CD8-positive, alpha-beta memory T cell (primary cell): ENCODE results near the gene CRYBA2. TPM values are rescaled to one million over a fixed set of nuclear protein-coding genes. Genes with fewer than 3 reads are reported as not detected.

ENCODE experiments used
- CTCF ChIA-PET: fragments of 350-600 bp; sonication (Branson Sonifier 250); formaldehyde crosslinking; loops from one replicate; lab custom pipeline; 2021; ENCODE audit warnings: antibody characterized with exemption; lab: Charles Lee
- POLR2A ChIA-PET: fragments of 350-600 bp; sonication (Branson Sonifier 250); formaldehyde crosslinking; loops from one replicate; lab custom pipeline; 2021; ENCODE audit warnings: antibody characterized with exemption; lab: Charles Lee
- DNase-seq, 5 donors: peaks; one replicate each; pipeline versions ENCODE4 v3.0.0 to v3.0.0-alpha.2; 2020 to 2022; ENCODE audit warnings: mixed read lengths in 1 of 5
- H3K27ac ChIP-seq: one replicate; pipeline ENCODE4 v1.7.0; 2013; ENCODE audit warnings: low read depth, mild to moderate bottlenecking, low read length, moderate library complexity
- H3K27me3 ChIP-seq: 2 replicates; pipeline ENCODE4 v1.7.0; 2013; ENCODE audit warnings: low read length, mild to moderate bottlenecking; ENCODE audit not compliant: insufficient read depth, poor library complexity, severe bottlenecking
- H3K36me3 ChIP-seq: 2 replicates; pipeline ENCODE4 v1.7.0; 2013; ENCODE audit warnings: mild to moderate bottlenecking, low read length, moderate library complexity; ENCODE audit not compliant: insufficient read depth
- H3K4me1 ChIP-seq: 2 replicates; pipeline ENCODE4 v1.7.0; 2013; ENCODE audit warnings: mild to moderate bottlenecking, low read length, moderate library complexity; ENCODE audit not compliant: insufficient read depth
- H3K4me3 ChIP-seq: 2 replicates; pipeline ENCODE4 v1.7.0; 2013; ENCODE audit warnings: mild to moderate bottlenecking, low read length
- H3K9me3 ChIP-seq: 2 replicates; pipeline ENCODE4 v1.7.0; 2013; ENCODE audit warnings: mild to moderate bottlenecking, low read length
- H3K27ac Mint-ChIP-seq, 8 donors: one replicate each; pipeline ENCODE4 v1.8.0; 2020 to 2021; ENCODE audit warnings: mixed read lengths in 8 of 8, mild to moderate bottlenecking in 6 of 8, inconsistent platforms in 3 of 8, moderate library complexity in 3 of 8
- H3K27me3 Mint-ChIP-seq, 2 donors: one replicate each; pipeline ENCODE4 v1.8.0; 2020 to 2021; ENCODE audit warnings: mixed read lengths in 2 of 2, mild to moderate bottlenecking in 1 of 2, moderate library complexity in 1 of 2
- H3K36me3 Mint-ChIP-seq, 3 donors: one replicate each; pipeline ENCODE4 v1.8.0; 2020 to 2021; ENCODE audit warnings: mixed read lengths in 3 of 3, inconsistent platforms in 1 of 3, mild to moderate bottlenecking in 1 of 3
- H3K4me1 Mint-ChIP-seq, 3 donors: one replicate each; pipeline ENCODE4 v1.8.0; 2020 to 2021; ENCODE audit warnings: mixed read lengths in 3 of 3, inconsistent platforms in 1 of 3, mild to moderate bottlenecking in 1 of 3
- H3K4me3 Mint-ChIP-seq, 7 donors: one replicate each; pipeline ENCODE4 v1.8.0; 2020 to 2021; ENCODE audit warnings: mixed read lengths in 7 of 7, mild to moderate bottlenecking in 6 of 7, moderate library complexity in 4 of 7, inconsistent platforms in 2 of 7
- H3K9me3 Mint-ChIP-seq, 5 donors: one replicate each; pipeline ENCODE4 v1.8.0; 2020 to 2022; ENCODE audit warnings: mixed read lengths in 5 of 5, mild to moderate bottlenecking in 3 of 5, moderate library complexity in 2 of 5, inconsistent platforms in 1 of 5
- polyA plus RNA-seq: library from polyadenylated mRNA; unstranded; fragments of 300-500 nt; fragmentation: Illumina TruSeq; gene quantifications from one replicate; pipeline ENCODE4 v1.2.3, GENCODE V29; 2021
- total RNA-seq, 2 experiments: library from RNA; stranded (reverse); gene quantifications; one replicate each; pipeline ENCODE4 v1.2.3, GENCODE V29; 2021

CRYBA2 gene
- total and polyA plus RNA-seq, 3 experiments from 2014 or later = not detected

DNA sequence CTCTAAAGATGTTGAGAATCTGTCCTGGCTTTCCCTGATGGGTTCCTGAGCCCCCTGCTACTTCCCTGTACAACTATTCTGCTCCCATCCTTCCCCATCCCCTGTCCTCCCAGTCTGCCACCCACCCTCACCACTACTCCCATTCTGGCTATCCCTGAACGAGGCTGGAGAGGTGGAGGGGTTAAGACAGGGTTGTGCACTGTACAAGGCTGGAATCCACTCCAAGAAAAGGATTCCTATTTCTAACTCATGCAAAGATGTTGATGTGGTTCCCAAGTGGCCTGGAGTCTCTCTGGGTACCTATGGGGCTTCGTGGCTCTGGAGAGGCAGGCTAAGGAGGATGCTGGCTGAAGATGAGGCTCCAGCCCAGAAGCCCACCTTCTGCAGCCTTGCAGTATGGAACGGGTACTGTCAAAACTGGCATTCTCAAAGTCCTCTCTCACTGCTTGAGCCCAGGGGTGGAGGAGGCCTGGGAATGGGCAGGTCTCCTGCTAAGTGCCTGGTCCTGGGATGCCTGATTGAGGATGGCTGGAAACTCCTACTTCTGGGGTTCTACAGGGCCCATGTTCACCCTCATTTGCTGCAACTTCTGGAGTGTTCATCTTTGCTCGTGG is 7.0 kb downstream of the CRYBA2 start:
- CTCF ChIA-PET = no interaction called here
- Histone ChIP-seq H3K4me3 (no peak overlapping the region), H3K36me3 (no peaks in the 10 kb centered on the region), H3K27me3 (peaks cover 76% of the 10 kb centered on the region), H3K9me3 (no peaks in the 10 kb centered on the region), H3K4me1 (peaks cover 23% of the 10 kb centered on the region), H3K27ac (no peak overlapping the region)
- Mint-ChIP-seq H3K4me3 (no peak overlapping the region), H3K36me3 (no peaks in the 10 kb centered on the region), H3K4me1 (peaks cover 11 to 41% (median 14%) of the 10 kb centered on the region in 3 donors), H3K9me3 (no peaks in the 10 kb centered on the region), H3K27me3 (peaks cover 60 to 85% of the 10 kb centered on the region in 2 donors), H3K27ac (no peak overlapping the region)
- no peak for DNase-seq
- POLR2A ChIA-PET = no interaction called here

DNA sequence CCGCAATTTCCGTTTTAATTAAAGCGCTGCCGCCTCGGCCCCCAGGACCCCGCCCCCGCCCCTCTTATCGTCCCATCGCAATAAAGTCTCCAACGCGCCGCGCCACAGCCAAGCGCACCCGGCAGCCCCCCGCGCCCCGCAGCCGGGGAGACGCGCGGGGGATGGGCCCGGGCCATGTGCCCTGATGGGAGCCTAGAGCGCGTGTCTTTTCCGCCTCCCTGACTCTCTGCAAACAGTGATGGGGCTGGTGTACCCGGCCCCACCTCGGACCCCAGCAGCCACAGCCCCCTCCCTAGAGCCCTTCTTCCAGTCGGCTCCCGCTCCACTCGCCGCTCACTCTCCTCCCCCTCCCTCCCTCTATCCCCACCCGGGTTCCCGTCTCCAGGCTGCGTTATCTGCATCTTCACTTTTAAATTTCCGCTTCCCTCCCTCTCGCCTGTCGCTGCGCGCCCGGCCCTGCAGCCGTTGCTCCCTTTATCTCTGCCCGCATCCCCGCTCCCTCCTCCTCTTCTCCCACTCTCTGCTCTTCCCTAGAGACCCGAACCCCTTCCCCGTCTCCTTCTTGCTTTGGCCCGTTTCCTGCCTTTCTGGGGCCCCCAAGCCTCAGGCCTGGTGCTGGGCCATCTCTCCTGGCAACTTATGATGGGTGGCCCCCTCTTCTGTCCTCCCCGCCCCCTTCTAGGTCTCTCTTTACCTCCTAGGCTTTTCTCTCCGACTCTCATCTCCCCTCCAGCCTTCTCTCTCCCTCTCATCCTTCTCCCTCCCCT is 7.7 kb downstream of the CRYBA2 start:
- POLR2A ChIA-PET = no interaction called here
- Mint-ChIP-seq H3K27me3 (peaks cover 57 to 82% of the 10 kb centered on the region in 2 donors), H3K4me3 (peak overlapping the region in 1 of 7 donors; percentile 82), H3K27ac (peak overlapping the region in 1 of 8 donors; percentile 83), H3K4me1 (peaks cover 16 to 46% (median 19%) of the 10 kb centered on the region in 3 donors), H3K36me3 (no peaks in the 10 kb centered on the region), H3K9me3 (no peaks in the 10 kb centered on the region)
- peaks cover 29% of the 10 kb centered on the region for H3K4me1 ChIP-seq
- CTCF ChIA-PET = no interaction called here
- no peaks in the 10 kb centered on the region for H3K36me3 ChIP-seq
- H3K27ac ChIP-seq = no peak overlapping the region
- no peak for DNase-seq
- no peaks in the 10 kb centered on the region for H3K9me3 ChIP-seq
- peaks cover 73% of the 10 kb centered on the region for H3K27me3 ChIP-seq
- no peak overlapping the region for H3K4me3 ChIP-seq

GRCh38 chr2:218985021-218985324 is 8.2 kb downstream of the CRYBA2 start, which contains the start of gene FEV:
FEV (minus strand) TSS chr2:218985184; CDS start chr2:218985075, 109 bp downstream.
- H3K27ac Mint-ChIP-seq = peak within 1 kb of the TSS in 1 of 8 donors; percentile 83
- DNase-seq = no peak
- H3K4me3 Mint-ChIP-seq = peak within 1 kb of the TSS in 5 of 7 donors; percentile 16 to 82 (median 43)
- CTCF ChIA-PET = no interaction called here
- Histone ChIP-seq H3K27ac (no peak within 1 kb of the TSS), H3K27me3 (peaks cover 68% of the 10 kb centered on the region), H3K4me1 (peaks cover 32% of the 10 kb centered on the region), H3K4me3 (no peak within 1 kb of the TSS), H3K9me3 (no peaks in the 10 kb centered on the region), H3K36me3 (no peaks in the 10 kb centered on the region)
- peaks cover 54 to 80% of the 10 kb centered on the region in 2 donors for H3K27me3 Mint-ChIP-seq
- POLR2A ChIA-PET = no interaction called here
- H3K36me3 Mint-ChIP-seq = no peaks in the 10 kb centered on the region
- peaks cover 16 to 49% (median 21%) of the 10 kb centered on the region in 3 donors for H3K4me1 Mint-ChIP-seq
- H3K9me3 Mint-ChIP-seq = no peaks in the 10 kb centered on the region

DNA sequence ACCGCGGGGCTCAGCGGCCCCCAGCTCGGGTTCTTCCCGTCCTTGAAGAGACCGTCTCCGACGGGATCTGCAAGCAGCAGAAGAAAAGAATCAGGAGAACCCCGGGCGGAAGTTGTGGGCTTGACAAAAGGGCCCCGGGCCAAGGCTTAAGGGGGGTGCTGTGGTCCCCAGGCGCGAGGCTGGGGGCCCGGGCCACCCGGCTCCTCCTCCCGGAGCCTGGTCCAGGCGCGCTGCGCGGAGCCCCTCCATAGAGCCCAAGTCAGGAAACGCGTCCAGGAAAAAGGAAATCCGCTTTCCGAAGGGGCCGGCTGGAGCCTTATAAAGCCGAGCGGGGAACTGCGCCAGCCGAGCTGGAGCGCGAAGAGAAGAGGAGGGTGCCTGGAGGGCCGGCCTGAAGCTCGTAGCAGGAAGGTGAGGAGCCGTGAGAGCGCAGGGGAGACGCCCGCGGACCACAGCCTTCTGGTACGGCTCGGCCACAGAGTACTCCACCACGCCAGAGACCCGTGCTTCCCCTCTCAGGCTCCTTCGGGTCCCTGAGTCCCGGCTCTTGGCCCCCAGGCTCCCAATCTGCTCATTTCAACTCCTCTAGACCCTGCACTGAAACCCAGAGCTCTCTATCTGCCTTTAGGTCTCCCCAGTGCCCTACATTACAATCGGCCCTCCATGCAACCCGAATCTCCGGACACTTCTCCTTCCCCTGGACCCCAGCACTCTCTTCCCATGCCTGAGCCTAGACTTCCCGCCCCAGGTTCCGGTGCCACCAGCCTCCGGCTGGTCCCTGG is 8.8 kb downstream of the CRYBA2 start:
- no peak for DNase-seq
- Histone ChIP-seq H3K27ac (no peak overlapping the region), H3K9me3 (no peaks in the 10 kb centered on the region), H3K36me3 (no peaks in the 10 kb centered on the region), H3K4me3 (no peak overlapping the region), H3K4me1 (peaks cover 35% of the 10 kb centered on the region), H3K27me3 (peaks cover 63% of the 10 kb centered on the region)
- H3K27me3 Mint-ChIP-seq = peaks cover 51 to 80% of the 10 kb centered on the region in 2 donors
- H3K9me3 Mint-ChIP-seq = no peaks in the 10 kb centered on the region
- H3K4me3 Mint-ChIP-seq = peak overlapping the region in 4 of 7 donors; percentile 16 to 65 (median 31)
- H3K4me1 Mint-ChIP-seq = peaks cover 16 to 53% (median 25%) of the 10 kb centered on the region in 3 donors
- no peak overlapping the region for H3K27ac Mint-ChIP-seq
- no peaks in the 10 kb centered on the region for H3K36me3 Mint-ChIP-seq
- POLR2A ChIA-PET = no interaction called here
- CTCF ChIA-PET = no interaction called here

DNA sequence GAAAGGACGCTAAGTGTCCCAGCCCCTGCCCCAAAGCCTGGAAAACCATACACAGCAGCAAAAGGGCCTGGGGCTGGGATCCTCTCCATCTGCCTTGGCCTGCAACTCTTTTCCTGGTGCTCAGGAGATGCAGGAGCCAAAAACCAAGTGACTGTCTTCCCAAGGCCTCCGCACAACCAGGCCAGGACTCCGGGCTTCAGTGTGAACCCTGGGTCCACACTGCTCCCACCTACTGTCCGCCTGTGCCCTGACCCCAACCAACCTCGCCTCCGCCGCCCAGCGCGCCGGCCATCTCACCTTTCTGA is 9.3 kb downstream of the CRYBA2 start:
- peaks cover 57% of the 10 kb centered on the region for H3K27me3 ChIP-seq
- H3K4me1 ChIP-seq = peaks cover 35% of the 10 kb centered on the region
- H3K36me3 Mint-ChIP-seq = no peaks in the 10 kb centered on the region
- DNase-seq = no peak
- no peaks in the 10 kb centered on the region for H3K9me3 Mint-ChIP-seq
- no peaks in the 10 kb centered on the region for H3K9me3 ChIP-seq
- peaks cover 50 to 79% of the 10 kb centered on the region in 2 donors for H3K27me3 Mint-ChIP-seq
- H3K4me3 ChIP-seq = no peak overlapping the region
- ChIA-PET POLR2A (no interaction called here), CTCF (interaction anchor here (1.0 kb wide), 1 partner anchor 12 kb away, joined by 3 read pairs; no protein-coding TSS in a partner anchor)
- H3K27ac Mint-ChIP-seq = no peak overlapping the region
- peaks cover 16 to 53% (median 26%) of the 10 kb centered on the region in 3 donors for H3K4me1 Mint-ChIP-seq
- H3K36me3 ChIP-seq = no peaks in the 10 kb centered on the region
- no peak overlapping the region for H3K27ac ChIP-seq
- no peak overlapping the region for H3K4me3 Mint-ChIP-seq

- POLR2A ChIA-PET = no interaction called here
- CTCF ChIA-PET = interaction anchor here (1.0 to 1.2 kb wide), 3 partner anchors 12 to 46 kb away, joined by 3 read pairs; no protein-coding TSS in a partner anchor
- Histone ChIP-seq H3K4me3 (no peak overlapping the region), H3K4me1 (peaks cover 35% of the 10 kb centered on the region), H3K27ac (no peak overlapping the region), H3K9me3 (no peaks in the 10 kb centered on the region), H3K27me3 (peaks cover 57% of the 10 kb centered on the region), H3K36me3 (no peaks in the 10 kb centered on the region)
- Mint-ChIP-seq H3K4me3 (peak overlapping the region in 1 of 7 donors; percentile 8), H3K27ac (no peak overlapping the region), H3K27me3 (peaks cover 51 to 78% of the 10 kb centered on the region in 2 donors), H3K4me1 (peaks cover 16 to 53% (median 26%) of the 10 kb centered on the region in 3 donors), H3K36me3 (no peaks in the 10 kb centered on the region), H3K9me3 (no peaks in the 10 kb centered on the region)
- DNase-seq = no peak
Measured at GRCh38 chr2:218983263-218983933, 9.8 kb downstream of the CRYBA2 start.

DNA sequence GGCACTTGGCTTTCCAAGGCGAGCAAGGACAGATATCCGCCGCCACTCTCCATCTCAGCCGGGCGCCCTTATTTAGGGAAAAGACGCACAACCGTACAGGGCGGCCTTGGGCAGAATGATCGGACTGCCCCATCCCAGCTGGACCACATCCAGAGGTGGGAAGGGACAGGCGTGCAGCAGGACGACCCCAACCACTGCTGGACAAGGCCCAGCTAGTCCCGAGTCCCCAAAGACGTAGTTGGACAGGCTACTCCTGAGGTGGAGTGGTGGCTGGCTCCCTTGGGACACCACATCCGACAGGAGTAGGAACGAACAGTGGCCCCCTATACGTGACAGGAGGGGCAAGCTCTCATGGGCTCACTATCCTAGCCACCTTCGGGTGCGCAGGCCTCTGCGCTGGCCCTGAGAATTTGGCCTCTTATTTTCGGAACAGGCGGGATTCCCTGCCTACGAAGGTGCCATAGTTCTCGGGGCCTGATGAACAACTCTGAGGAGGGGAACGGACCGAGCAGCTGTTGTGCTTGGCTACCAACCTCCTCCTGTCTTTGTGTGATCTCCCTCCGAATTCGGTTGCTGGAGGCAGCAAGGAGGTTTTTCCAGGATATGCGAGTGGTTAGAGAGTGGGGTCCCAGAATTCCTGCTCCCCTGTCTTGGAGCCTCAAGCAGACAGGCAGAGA is 10.5 kb downstream of the CRYBA2 start:
- no peaks in the 10 kb centered on the region for H3K9me3 Mint-ChIP-seq
- no peak for DNase-seq
- CTCF ChIA-PET = interaction anchor here (1.0 to 3.0 kb wide), 7 partner anchors 12 to 548 kb away, joined by 3 to 28 read pairs (median 3); no protein-coding TSS in a partner anchor
- no peak overlapping the region for H3K27ac ChIP-seq
- peaks cover 54% of the 10 kb centered on the region for H3K27me3 ChIP-seq
- peak overlapping the region in 1 of 8 donors; percentile 53 for H3K27ac Mint-ChIP-seq
- H3K36me3 ChIP-seq = no peaks in the 10 kb centered on the region
- no peak overlapping the region for H3K4me3 ChIP-seq
- H3K36me3 Mint-ChIP-seq = no peaks in the 10 kb centered on the region
- POLR2A ChIA-PET = no interaction called here
- peaks cover 16 to 53% (median 26%) of the 10 kb centered on the region in 3 donors for H3K4me1 Mint-ChIP-seq
- H3K4me3 Mint-ChIP-seq = peak overlapping the region; percentile 37 to 78 (median 62)
- H3K27me3 Mint-ChIP-seq = peaks cover 53 to 75% of the 10 kb centered on the region in 2 donors
- no peaks in the 10 kb centered on the region for H3K9me3 ChIP-seq
- H3K4me1 ChIP-seq = peaks cover 35% of the 10 kb centered on the region
